ENCODE data around the gene ACD.

GRCh38 chr16:67674851-67675578 is 15.0 kb upstream of the ACD start:
- no peak for TF ChIP-seq CTCF (IDR thresholded peaks at IDR 0.05; ENCODE audit: borderline replicate concordance, extremely low read depth, low read length, poor library complexity, severe bottlenecking)
- TF ChIP-seq EZH2 (IDR thresholded peaks at IDR 0.05; ENCODE audit: borderline replicate concordance, low read depth, low read length, severe bottlenecking), result no peak
